Psoas muscle (tissue), 8 donors: ENCODE data around the gene DIO3. TPM values are rescaled to one million over a fixed set of nuclear protein-coding genes. Genes with fewer than 3 reads are reported as not detected.

Experiments
- ATAC-seq, 4 donors: fragments of 200-7000 bp; cut with Tn5 transposase; one replicate each; pipeline ENCODE4 v1.9.1; 2020; ENCODE audit warnings: moderate library complexity in 3 of 4, mild to moderate bottlenecking in 2 of 4
- DNase-seq, 2 donors: peaks; one replicate each; pipeline ENCODE4 v3.0.0-alpha.2; 2020
- H3K27ac ChIP-seq: fragments of 200-600 bp; one replicate; pipeline ENCODE4 v1.8.0; 2022
- H3K27me3 ChIP-seq, 3 donors: fragments of 200-600 bp in 1 of 3; one replicate each; pipeline versions ENCODE4 v1.6.1 to v1.8.0; 2013 to 2022; ENCODE audit warnings: low read length in 2 of 3, mild to moderate bottlenecking in 2 of 3, moderate library complexity in 1 of 3; ENCODE audit not compliant: insufficient read depth in 3 of 3
- H3K36me3 ChIP-seq, 2 donors: fragments of 200-600 bp in 1 of 2; one replicate each; pipeline versions ENCODE4 v1.6.1 to v1.8.0; 2013 to 2022; ENCODE audit warnings: low read depth in 1 of 2, mild to moderate bottlenecking in 1 of 2, moderate library complexity in 1 of 2; ENCODE audit not compliant: insufficient read depth in 1 of 2
- H3K4me1 ChIP-seq: fragments of 200-600 bp; one replicate; pipeline ENCODE4 v1.8.0; 2022
- H3K4me3 ChIP-seq: fragments of 200-600 bp; one replicate; pipeline ENCODE4 v1.8.0; 2022; ENCODE audit warnings: mild to moderate bottlenecking
- H3K9me3 ChIP-seq: fragments of 200-600 bp; one replicate; pipeline ENCODE4 v1.8.0; 2022
- WGBS, 3 donors: extraction: QIAGEN DNeasy Blood & Tissue Kit; methylation state at CpG; one replicate each; pipeline versions ENCODE4 v1.1.6 to v1.1.7; 2013; 5-methylcytosine and 5-hydroxymethylcytosine counted together
- intact Hi-C, 2 donors: fragments of 100-400 bp; cut with DNase I; formaldehyde crosslinking; loops; one replicate each; pipeline versions ENCODE4 v1.11.0 to v1.14.2; 2022
- polyA plus RNA-seq, 3 donors: library from polyadenylated mRNA; stranded (reverse); fragments of 200-250 nt; gene quantifications; one replicate each; pipeline ENCODE4 v1.2.3, GENCODE V29; 2013
- total RNA-seq, 4 donors: library from RNA; stranded (reverse); fragmentation: NEBNext Ultra II Directional in 2 of 4; extraction: Animal tissue kit (Norgen Biotek cat#: 25700) in 2 of 4; gene quantifications; one replicate each; pipeline versions ENCODE4 v1.2.1 to v1.2.4, GENCODE V29; 2021 to 2023
- TF ChIP-seq, protein P1 (sequence below): fragments of 200-600 bp; IDR thresholded peaks from one replicate; pipeline ENCODE4 v1.8.0; 2022; ENCODE audit warnings: antibody characterized with exemption
- donor health status: healthy with polysubstance abuse.
- donor health status: DM: no; HTN: no; CAD: no; lungs with moderate emphysema.
- donor health status: Bipolar disorder and iron deficiency.
- donor health status: healthy.
- donor health status: DM: yes; HTN: yes; CAD: no.
- donor health status: DM: no; HTN: no; CAD: no.
- donor health status: DM: no; HTN: no; CAD: no.
- donor health status: DM: yes; HTN: yes; CAD: no.

The DIO3 gene
- total and polyA plus RNA-seq, 7 donors, result 0.30 to 1.3 (median 0.84) TPM

GRCh38 chr14:101544550-101544949, 16.7 kb upstream of the DIO3 start:
- Histone ChIP-seq H3K27me3 (peaks cover 0 to 2% (median 0%) of the 10 kb centered on the region in 3 donors), H3K9me3 (no peaks in the 10 kb centered on the region), H3K27ac (no peak overlapping the region), H3K36me3 (no peaks in the 10 kb centered on the region), H3K4me3 (no peak overlapping the region), H3K4me1 (no peaks in the 10 kb centered on the region)
- 60 to 78% (median 71%) methylated on average over 7 to 9 of the region's 9 CpGs for WGBS, 3 donors
- intact Hi-C loops, result no loop called here
- ATAC-seq, result no peak
- TF ChIP-seq, protein P1, sequence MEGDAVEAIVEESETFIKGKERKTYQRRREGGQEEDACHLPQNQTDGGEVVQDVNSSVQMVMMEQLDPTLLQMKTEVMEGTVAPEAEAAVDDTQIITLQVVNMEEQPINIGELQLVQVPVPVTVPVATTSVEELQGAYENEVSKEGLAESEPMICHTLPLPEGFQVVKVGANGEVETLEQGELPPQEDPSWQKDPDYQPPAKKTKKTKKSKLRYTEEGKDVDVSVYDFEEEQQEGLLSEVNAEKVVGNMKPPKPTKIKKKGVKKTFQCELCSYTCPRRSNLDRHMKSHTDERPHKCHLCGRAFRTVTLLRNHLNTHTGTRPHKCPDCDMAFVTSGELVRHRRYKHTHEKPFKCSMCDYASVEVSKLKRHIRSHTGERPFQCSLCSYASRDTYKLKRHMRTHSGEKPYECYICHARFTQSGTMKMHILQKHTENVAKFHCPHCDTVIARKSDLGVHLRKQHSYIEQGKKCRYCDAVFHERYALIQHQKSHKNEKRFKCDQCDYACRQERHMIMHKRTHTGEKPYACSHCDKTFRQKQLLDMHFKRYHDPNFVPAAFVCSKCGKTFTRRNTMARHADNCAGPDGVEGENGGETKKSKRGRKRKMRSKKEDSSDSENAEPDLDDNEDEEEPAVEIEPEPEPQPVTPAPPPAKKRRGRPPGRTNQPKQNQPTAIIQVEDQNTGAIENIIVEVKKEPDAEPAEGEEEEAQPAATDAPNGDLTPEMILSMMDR, result no peak
- DNase-seq, result no peak

DNA sequence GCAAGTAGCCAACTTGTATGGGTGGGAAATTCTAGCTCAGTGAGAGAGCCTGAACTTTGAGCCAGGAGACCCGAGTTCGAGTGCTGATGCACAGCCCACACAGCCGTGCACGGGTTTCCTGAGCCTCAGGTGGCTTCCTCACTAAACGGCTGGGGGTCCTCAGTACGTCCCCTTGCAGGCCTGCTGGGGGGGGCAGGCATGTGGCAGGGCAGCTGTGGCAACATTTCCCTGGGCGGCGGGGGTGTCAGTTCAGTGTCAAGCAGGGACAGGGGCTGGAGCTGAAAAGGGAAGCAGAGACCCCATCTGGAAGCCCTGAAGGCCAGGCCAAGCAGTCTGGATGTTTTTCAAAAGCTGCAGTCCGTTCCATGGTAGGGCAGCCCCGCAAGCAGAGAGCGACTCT, 14.6 kb upstream of the DIO3 start:
- intact Hi-C loops, result no loop called here
- H3K27ac ChIP-seq, result no peak overlapping the region
- no peaks in the 10 kb centered on the region for H3K9me3 ChIP-seq
- TF ChIP-seq, protein P1, result no peak
- no peak for DNase-seq
- H3K4me1 ChIP-seq, result no peaks in the 10 kb centered on the region
- 75 to 84% (median 84%) methylated on average over 11 of the region's 11 CpGs for WGBS, 3 donors
- no peak for ATAC-seq
- no peaks in the 10 kb centered on the region for H3K36me3 ChIP-seq
- peaks cover 0 to 2% (median 0%) of the 10 kb centered on the region in 3 donors for H3K27me3 ChIP-seq
- H3K4me3 ChIP-seq, result no peak overlapping the region

DNA sequence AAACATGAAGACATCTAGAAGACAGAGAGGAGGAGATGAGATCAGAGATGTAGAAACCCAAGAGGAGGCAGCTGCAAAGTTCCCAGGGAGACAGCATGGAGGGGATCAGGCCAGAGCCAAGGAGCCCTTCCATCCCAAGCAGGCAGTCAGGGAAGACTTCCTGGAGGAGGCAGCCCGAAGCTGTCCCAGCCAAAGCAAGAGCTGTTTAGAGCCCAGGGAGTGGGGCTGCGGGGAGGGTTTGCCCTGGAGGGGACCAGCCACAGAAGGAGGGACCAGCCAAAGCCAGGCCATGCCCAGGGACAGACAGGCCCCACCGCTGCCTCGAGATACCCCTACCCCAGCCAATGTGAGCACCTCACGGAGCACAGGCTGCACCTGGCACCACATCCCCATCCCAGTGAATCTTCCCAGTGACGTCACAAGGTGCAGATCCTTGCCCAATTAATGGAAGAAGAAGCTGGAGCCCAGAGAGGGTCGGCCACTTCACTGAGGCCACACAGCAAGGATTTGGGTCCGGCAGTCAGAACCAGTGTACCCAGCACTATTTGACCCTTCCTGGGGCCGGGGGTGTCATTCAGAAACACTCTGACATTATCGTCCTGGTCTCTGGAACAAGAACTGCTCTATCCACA, 14.1 kb upstream of the DIO3 start:
- ATAC-seq (no peak), DNase-seq (no peak)
- Histone ChIP-seq H3K27me3 (peaks cover 0 to 2% (median 0%) of the 10 kb centered on the region in 3 donors), H3K4me3 (no peak overlapping the region), H3K27ac (no peak overlapping the region), H3K9me3 (no peaks in the 10 kb centered on the region), H3K4me1 (no peaks in the 10 kb centered on the region), H3K36me3 (no peaks in the 10 kb centered on the region)
- WGBS, 3 donors, result 86 to 90% (median 87%) methylated on average over 10 of the region's 10 CpGs
- TF ChIP-seq, protein P1, result no peak
- intact Hi-C loops, result no loop called here

DNA sequence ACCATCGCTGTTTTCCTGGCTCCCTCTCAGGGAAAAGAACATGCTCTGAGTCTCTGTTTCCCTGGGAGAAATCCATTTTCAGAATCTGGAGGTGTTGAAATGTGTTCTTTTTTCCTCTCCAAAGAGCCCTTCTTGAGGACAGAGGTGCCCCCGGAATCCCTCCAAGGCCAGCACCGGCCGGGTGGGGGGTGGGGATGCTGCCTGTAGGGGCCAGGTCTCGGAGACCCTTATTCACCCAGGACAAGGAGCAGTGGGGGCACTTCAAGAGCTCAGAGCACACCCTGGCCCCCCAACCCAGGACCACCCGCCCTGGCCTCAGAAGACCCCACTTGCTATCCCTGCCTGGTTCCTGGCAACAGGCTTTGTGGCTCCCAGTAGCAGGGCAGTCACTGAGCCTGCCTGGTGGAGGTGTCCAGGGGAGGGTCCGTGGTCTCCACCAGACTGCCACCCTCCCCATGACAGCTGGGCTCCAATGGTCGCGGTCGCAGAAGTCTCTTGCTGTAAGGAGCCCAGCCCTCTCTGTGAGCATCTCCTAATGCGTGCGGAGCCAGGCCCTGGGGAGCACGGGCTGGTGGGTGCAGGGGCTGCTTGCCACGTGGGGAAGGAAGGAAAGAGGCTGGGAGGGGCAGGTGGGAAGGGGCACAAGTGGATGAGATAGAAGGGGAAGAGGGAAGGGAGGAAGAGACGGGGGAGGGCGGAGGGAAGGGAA, 13.2 kb upstream of the DIO3 start:
- Histone ChIP-seq H3K4me1 (no peaks in the 10 kb centered on the region), H3K36me3 (no peaks in the 10 kb centered on the region), H3K9me3 (no peaks in the 10 kb centered on the region), H3K27me3 (peaks cover 0 to 2% (median 0%) of the 10 kb centered on the region in 3 donors), H3K27ac (no peak overlapping the region), H3K4me3 (no peak overlapping the region)
- intact Hi-C loops, result no loop called here
- TF ChIP-seq, protein P1, result no peak
- ATAC-seq (no peak), DNase-seq (peak in 1 of 2 donors; percentile 42)
- 58 to 63% (median 60%) methylated on average over 14 to 16 of the region's 16 CpGs for WGBS, 3 donors
